Type B pancreatic cell (in vitro differentiated cells): ENCODE results near the gene PDZD4. TPM values are rescaled to one million over a fixed set of nuclear protein-coding genes. Genes with fewer than 3 reads are reported as not detected.

Source experiments
- DNase-seq: peaks from one replicate; pipeline ENCODE4 v3.0.0; 2021; ENCODE audit warnings: mixed read lengths; ENCODE audit not compliant: unreplicated experiment; ENCODE audit errors: extremely low spot score
- H3K27ac Mint-ChIP-seq: 2 replicates; pipeline ENCODE4 v1.8.0; 2021; ENCODE audit warnings: mild to moderate bottlenecking, mixed read lengths
- H3K27me3 Mint-ChIP-seq: 2 replicates; pipeline ENCODE4 v1.8.0; 2021; ENCODE audit warnings: mixed read lengths
- H3K36me3 Mint-ChIP-seq: 2 replicates; pipeline ENCODE4 v1.8.0; 2021; ENCODE audit warnings: mixed read lengths
- H3K4me1 Mint-ChIP-seq: one replicate; pipeline ENCODE4 v1.8.0; 2021; ENCODE audit warnings: mixed read lengths; ENCODE audit not compliant: unreplicated experiment
- H3K4me3 Mint-ChIP-seq: 2 replicates; pipeline ENCODE4 v1.8.0; 2021; ENCODE audit warnings: mild to moderate bottlenecking, mixed read lengths
- H3K9me3 Mint-ChIP-seq: 2 replicates; pipeline ENCODE4 v1.8.0; 2021; ENCODE audit warnings: mixed read lengths
- total RNA-seq: library from RNA; stranded (reverse); gene quantifications from 2 replicates; pipeline ENCODE4 v1.2.1, GENCODE V29; 2021; ENCODE audit warnings: low replicate concordance
- TF ChIP-seq, protein P1 (sequence below): fragments of 200-600 bp; sonication (generic); conservative IDR thresholded peaks from 2 replicates; pipeline ENCODE4 v1.5.0; 2021; ENCODE audit warnings: antibody characterized with exemption, mild to moderate bottlenecking

Gene PDZD4
- total RNA-seq, 1 donor from 2014 or later: 23.9 TPM

DNA sequence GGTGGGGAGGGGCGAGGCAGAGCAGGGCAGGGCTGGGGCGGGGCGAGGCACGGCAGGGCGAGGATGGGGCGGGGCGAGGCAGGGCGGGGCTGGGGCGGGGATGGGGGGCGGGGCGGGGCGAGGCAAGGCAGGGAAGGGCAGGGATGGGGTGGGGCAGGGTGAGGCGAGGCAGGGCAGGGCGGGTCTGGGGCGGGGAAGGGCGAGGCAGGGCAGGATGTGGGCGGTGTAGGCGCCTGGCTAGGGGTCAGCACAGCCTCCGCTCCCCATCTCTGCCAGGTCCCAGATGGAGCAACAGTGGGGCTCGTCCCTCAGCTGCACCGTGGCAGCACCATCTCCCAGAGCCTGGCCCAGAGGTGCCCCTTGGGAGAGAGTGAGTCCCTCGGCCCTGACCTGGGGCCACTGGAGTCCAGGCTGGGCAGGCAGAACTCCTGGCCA lies 53.7 kb downstream of the PDZD4 start:
- TF ChIP-seq, protein P1, sequence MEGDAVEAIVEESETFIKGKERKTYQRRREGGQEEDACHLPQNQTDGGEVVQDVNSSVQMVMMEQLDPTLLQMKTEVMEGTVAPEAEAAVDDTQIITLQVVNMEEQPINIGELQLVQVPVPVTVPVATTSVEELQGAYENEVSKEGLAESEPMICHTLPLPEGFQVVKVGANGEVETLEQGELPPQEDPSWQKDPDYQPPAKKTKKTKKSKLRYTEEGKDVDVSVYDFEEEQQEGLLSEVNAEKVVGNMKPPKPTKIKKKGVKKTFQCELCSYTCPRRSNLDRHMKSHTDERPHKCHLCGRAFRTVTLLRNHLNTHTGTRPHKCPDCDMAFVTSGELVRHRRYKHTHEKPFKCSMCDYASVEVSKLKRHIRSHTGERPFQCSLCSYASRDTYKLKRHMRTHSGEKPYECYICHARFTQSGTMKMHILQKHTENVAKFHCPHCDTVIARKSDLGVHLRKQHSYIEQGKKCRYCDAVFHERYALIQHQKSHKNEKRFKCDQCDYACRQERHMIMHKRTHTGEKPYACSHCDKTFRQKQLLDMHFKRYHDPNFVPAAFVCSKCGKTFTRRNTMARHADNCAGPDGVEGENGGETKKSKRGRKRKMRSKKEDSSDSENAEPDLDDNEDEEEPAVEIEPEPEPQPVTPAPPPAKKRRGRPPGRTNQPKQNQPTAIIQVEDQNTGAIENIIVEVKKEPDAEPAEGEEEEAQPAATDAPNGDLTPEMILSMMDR: no peak
- H3K9me3 Mint-ChIP-seq: no peaks in the 10 kb centered on the region
- H3K36me3 Mint-ChIP-seq: no peaks in the 10 kb centered on the region

DNA sequence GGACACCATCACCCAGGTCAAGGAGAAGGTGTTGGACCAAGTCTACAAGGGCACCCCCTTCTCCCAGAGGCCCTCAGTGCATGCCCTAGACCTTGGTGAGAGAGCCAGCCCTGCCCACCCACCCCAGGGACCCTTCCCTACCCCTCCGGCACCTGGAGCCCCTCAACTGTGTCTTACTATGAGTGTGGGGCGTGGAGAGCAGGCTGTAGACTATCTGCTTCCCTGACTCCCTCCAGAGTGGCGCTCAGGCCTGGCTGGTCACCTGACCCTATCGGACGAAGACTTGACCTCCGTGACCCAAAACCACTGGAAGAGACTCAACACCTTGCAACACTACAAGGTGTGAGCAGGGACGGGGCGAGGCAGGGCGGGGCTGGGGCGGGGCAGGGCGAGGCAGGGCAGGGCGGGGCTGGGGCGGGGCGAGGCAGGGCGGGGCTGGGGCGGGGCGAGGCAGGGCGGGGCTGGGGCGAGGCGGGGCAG lies 54.2 kb downstream of the PDZD4 start:
- H3K27ac Mint-ChIP-seq: no peak overlapping the region
- no peaks in the 10 kb centered on the region for H3K27me3 Mint-ChIP-seq
- H3K4me1 Mint-ChIP-seq: no peaks in the 10 kb centered on the region
- no peak overlapping the region for H3K4me3 Mint-ChIP-seq
- H3K36me3 Mint-ChIP-seq: no peaks in the 10 kb centered on the region
- TF ChIP-seq, protein P1: no peak
- no peak for DNase-seq
- no peaks in the 10 kb centered on the region for H3K9me3 Mint-ChIP-seq

More for the DNA sequence above, 53.7 kb downstream of the PDZD4 start:
- H3K27ac Mint-ChIP-seq: no peak overlapping the region
- no peaks in the 10 kb centered on the region for H3K27me3 Mint-ChIP-seq
- DNase-seq: no peak
- no peak overlapping the region for H3K4me3 Mint-ChIP-seq
- no peaks in the 10 kb centered on the region for H3K4me1 Mint-ChIP-seq

DNA sequence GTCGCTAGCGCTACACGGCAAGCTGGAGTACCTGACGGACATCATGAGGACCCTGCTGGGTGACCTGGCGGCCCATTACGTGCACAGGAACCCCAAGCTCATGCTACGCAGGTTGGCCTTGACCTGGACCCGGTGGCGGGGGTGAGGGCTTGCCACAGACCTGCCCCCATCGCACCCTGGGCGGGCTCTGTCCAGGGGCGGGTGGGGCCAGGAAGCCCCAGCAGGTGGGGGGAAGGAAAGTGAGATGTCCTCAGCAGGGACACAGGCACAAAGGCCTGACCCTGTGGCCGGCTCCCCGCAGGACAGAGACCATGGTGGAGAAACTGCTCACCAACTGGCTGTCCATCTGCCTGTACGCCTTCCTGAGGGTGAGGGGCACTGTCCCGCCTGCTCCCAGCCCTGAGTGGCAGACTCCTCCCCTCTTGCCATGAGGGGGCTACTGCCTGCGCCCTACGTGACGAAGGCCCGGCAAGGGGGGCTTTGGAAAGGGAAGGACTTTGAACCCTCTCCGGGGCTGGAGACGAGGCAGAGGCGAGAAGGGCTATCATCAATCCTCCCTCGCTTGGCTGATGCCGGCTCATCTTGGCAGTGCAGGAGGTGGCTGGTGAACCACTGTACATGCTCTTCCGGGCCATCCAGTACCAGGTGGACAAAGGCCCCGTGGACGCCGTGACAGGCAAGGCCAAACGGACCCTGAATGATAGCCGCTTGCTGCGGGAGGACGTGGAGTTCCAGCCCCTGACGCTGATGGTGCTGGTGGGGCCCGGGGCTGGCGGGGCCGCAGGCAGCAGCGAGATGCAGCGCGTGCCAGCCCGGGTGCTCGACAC lies 54.8 kb downstream of the PDZD4 start:
- Mint-ChIP-seq H3K36me3 (no peaks in the 10 kb centered on the region), H3K9me3 (no peaks in the 10 kb centered on the region)

DNA sequence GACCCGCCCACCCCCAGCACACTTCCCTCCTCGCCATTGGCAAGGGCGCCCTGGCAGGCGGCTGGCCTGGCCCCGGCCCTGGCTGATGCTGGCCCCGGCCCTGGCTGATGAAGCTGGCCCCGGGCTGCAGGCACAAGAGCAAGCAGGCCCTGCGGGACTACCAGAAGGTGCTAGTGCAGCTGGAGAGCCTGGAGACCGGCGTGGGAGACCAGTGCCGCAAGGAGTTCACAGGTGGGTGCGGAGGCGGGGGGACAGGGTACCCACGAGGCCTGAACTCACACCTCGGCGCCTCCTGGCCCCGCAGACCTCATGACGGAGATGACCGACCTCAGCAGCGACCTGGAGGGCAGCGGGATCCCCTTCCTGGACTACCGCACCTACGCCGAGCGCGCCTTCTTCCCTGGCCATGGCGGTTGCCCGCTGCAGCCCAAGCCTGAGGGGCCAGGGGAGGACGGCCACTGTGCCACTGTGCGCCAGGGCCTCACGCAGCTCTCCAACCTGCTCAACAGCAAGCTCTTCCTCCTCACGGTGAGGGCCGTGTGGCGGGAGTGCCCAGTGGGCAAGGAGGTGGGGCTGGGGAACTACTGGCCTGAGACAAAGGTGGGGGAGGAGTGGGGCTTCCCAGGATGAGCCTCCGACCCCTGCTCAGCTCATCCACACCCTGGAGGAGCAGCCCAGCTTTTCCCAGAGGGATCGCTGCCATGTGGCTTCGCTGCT lies 55.6 kb downstream of the PDZD4 start:
- Mint-ChIP-seq H3K4me1 (no peaks in the 10 kb centered on the region), H3K9me3 (no peaks in the 10 kb centered on the region), H3K36me3 (no peaks in the 10 kb centered on the region), H3K27ac (no peak overlapping the region), H3K27me3 (no peaks in the 10 kb centered on the region), H3K4me3 (no peak overlapping the region)
- no peak for DNase-seq
- TF ChIP-seq, protein P1: no peak

More for the DNA sequence above, 54.8 kb downstream of the PDZD4 start:
- no peak for DNase-seq
- Mint-ChIP-seq H3K27ac (no peak overlapping the region), H3K27me3 (no peaks in the 10 kb centered on the region), H3K4me1 (no peaks in the 10 kb centered on the region), H3K4me3 (no peak overlapping the region)
- TF ChIP-seq, protein P1: no peak

DNA sequence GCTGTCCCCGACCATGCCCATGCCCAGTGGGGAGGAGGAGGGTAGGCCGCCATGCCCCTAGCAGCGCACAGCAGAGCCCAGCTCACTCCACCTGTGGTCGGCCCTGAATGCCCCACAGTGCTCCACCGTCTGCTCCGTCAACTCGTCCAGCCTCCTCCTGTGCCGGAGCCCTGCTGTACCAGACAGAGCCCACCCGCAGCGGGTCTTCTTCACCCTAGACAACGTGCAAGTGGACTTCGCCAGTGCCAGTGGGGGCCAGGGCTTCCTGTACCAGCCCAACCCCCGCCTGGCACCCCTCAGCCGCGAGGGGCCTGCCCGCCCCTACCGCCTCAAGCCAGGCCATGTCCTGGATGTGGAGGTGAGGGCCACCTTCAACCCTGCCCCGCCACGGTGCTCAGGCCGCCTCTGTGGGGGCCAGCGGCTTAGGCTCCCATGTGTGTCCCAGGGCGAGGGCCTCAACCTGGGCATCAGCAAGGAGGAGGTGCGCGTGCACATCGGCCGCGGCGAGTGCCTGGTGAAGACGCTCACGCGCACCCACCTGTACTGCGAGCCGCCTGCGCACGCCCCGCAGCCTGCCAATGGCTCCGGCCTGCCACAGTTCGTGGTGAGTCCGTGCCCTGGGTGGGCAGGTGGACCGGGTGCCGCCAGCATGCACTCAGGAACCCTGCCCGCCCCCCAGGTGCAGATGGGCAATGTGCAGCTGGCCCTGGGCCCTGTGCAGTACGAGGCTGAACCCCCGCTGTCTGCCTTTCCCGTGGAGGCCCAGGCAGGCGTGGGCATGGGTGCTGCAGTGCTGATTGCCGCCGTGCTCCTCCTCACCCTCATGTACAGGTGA lies 56.4 kb downstream of the PDZD4 start:
- no peaks in the 10 kb centered on the region for H3K9me3 Mint-ChIP-seq
- DNase-seq: no peak
- TF ChIP-seq, protein P1: no peak
- no peak overlapping the region for H3K4me3 Mint-ChIP-seq
- no peaks in the 10 kb centered on the region for H3K4me1 Mint-ChIP-seq
- no peaks in the 10 kb centered on the region for H3K27me3 Mint-ChIP-seq
- no peaks in the 10 kb centered on the region for H3K36me3 Mint-ChIP-seq
- H3K27ac Mint-ChIP-seq: no peak overlapping the region
